Medulla oblongata (tissue), 1 donor: Measurements from ENCODE around the gene PGS1.
A peak's percentile ranks its signal among the peaks of the same experiment; 100 is the strongest.

Source experiments
- DNase-seq: peaks from one replicate; pipeline ENCODE4 v3.0.0-alpha.2; 2015; ENCODE audit errors: extremely low spot score

The PGS1 gene

GRCh38 chr17:78346605-78347250 lies 31.7 kb upstream of the PGS1 start:
- no peak for DNase-seq

- DNase-seq: no peak
These were observed 31.0 kb upstream of the PGS1 start for GRCh38 chr17:78347453-78347852.

- no peak for DNase-seq
These were observed 30.2 kb upstream of the PGS1 start for GRCh38 chr17:78348055-78348770.

- DNase-seq: no peak
These were observed 28.4 kb upstream of the PGS1 start for GRCh38 chr17:78349891-78350642.

- peak; percentile 89 for DNase-seq
These were observed 26.9 kb upstream of the PGS1 start for GRCh38 chr17:78351449-78352006.

GRCh38 chr17:78353834-78354233 lies 24.6 kb upstream of the PGS1 start:
- no peak for DNase-seq

GRCh38 chr17:78355045-78355641 lies 23.3 kb upstream of the PGS1 start:
- DNase-seq: no peak

GRCh38 chr17:78355701-78356100 lies 22.7 kb upstream of the PGS1 start:
- no peak for DNase-seq

- peak; percentile 59 for DNase-seq
These were observed 22.2 kb upstream of the PGS1 start for GRCh38 chr17:78356101-78356713.

- DNase-seq: peak; percentile 51
These were observed 21.3 kb upstream of the PGS1 start for GRCh38 chr17:78357177-78357586.

GRCh38 chr17:78357672-78358537 lies 20.5 kb upstream of the PGS1 start:
- no peak for DNase-seq

- no peak for DNase-seq
These were observed 19.7 kb upstream of the PGS1 start for GRCh38 chr17:78358538-78359320.

GRCh38 chr17:78359321-78359996 lies 19.0 kb upstream of the PGS1 start:
- DNase-seq: no peak

- DNase-seq: peak; percentile 83
These were observed 18.5 kb upstream of the PGS1 start, which contains the start of gene SOCS3 for GRCh38 chr17:78359997-78360370. TSS of gene SOCS3 (minus strand) at chr17:78360077. CDS start at chr17:78359095, 982 bp downstream.

- peak; percentile 84 for DNase-seq
These were observed 17.9 kb upstream of the PGS1 start for GRCh38 chr17:78360371-78361224.

GRCh38 chr17:78361225-78361701 lies 17.2 kb upstream of the PGS1 start:
- no peak for DNase-seq

- no peak for DNase-seq
These were observed 16.2 kb upstream of the PGS1 start for GRCh38 chr17:78362232-78362631.

- DNase-seq: no peak
These were observed 15.8 kb upstream of the PGS1 start for GRCh38 chr17:78362671-78363070.
